Erythroblast (primary cell): ENCODE results near the gene PRKG1.

ENCODE experiments used
- GATA1 ChIP-seq: IDR thresholded peaks from 2 replicates; pipeline ENCODE4 v1.6.1; 2011; ENCODE audit warnings: low read depth, mild to moderate bottlenecking, control low read depth, low read length, moderate library complexity
- POLR2A ChIP-seq: IDR thresholded peaks from 2 replicates; pipeline ENCODE4 v1.6.1; 2011; ENCODE audit warnings: mild to moderate bottlenecking, low read length

GRCh38 chr10:51319173-51319435, 244.8 kb downstream of the PRKG1 start:
- TF ChIP-seq POLR2A (no peak), GATA1 (no peak)
